Measurements from ENCODE around the gene ZBTB20.

DNA sequence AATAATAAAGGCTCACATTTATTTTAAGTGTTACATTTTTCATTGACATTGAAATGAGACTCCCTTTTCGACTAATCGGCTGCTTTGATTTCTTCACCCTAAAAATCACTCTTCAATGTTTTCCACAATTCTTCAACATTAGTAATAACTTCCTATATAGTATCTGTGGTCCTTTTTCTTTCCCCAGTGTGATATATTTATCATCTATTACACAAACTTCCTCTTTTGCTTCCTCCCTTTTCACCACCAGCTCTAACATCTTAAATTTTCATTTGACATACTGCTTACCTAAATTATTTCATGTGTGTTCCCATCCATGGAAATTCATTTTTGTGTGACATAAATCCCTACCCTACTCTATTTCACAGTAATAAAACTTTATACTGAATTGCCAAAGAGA lies 608.9 kb downstream of the ZBTB20 start:
- TF ChIP-seq CTCF (IDR thresholded peaks at IDR 0.05) = no peak
- TF ChIP-seq POLR2AphosphoS5 (IDR thresholded peaks at IDR 0.05) = no peak
- no peak for TF ChIP-seq POLR2A (IDR thresholded peaks at IDR 0.05)
